Measurements from ENCODE around the gene DDX55. TPM values are rescaled to one million over a fixed set of nuclear protein-coding genes. Genes with fewer than 3 reads are reported as not detected.
"Not testable (repeated sequence)": the region's sequence is repeated elsewhere in the genome, so short reads cannot be mapped to it uniquely, and the experiment has no call there.

DDX55 gene
- polyA plus RNA-seq (58.8 and 75.7 TPM in 2 replicates), polyA minus RNA-seq (22.2 and 28.1 TPM in 2 replicates)

DNA sequence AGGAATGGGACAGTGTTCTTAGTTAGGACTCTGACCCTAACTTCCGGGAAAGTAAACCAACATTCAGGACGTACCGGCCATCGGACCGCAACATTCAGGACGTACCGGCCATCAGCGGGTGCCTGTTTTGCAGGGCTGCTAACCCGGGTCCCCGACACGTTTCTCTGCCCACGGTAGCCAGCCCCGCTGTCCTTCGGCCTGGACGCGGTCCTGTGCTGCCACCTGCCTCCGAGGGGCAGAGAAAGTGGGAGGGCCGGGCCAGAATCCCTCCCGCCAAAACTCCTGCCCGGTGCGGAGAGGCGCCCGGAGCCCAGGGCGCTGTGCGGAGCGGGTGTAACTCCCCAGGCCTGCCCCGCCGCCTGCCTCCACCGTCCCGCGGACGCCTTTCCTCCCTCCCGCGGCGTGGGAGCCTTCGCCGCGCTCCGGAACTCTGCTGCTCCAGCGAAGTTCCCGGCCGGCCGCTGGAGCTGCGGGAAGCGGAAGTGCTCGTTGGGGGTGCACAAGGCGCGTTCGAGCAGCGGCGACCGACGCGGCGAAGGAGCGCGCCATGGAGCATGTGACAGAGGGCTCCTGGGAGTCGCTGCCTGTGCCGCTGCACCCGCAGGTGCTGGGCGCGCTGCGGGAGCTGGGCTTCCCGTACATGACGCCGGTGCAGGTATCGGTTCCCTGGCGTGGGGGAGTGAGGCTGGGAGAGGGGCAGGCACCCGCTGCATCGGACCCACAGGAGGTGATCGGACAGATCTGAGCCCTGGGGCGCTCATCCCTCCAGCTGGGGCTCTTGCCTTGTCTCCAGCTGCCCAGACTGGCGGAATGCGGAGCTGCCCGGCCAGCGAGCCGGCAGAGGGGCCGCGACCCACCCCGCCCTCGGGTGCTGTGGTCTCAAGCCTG is at the start of gene DDX55:
Gene DDX55 (plus strand): TSS at position 498 of the 888 bp plus-strand sequence. CDS start 50 bp downstream, at position 548.
- peak within 1 kb of the TSS; percentile 83 for H3K4me3 ChIP-seq (ENCODE audit: low read length)
- peak within 1 kb of the TSS; percentile 72 for H3K4me2 ChIP-seq (ENCODE audit: low read length)
- TF ChIP-seq EP300 (conservative IDR thresholded peaks at IDR 0.05; ENCODE audit: poor library complexity, severe bottlenecking) (peak; percentile 83), EZH2 (IDR thresholded peaks at IDR 0.05; ENCODE audit: borderline replicate concordance, insufficient read depth, low read length, poor library complexity, severe bottlenecking) (no peak), RAD21 (conservative IDR thresholded peaks at IDR 0.05) (peak; percentile 79), CTCF (IDR thresholded peaks at IDR 0.05; ENCODE audit: poor library complexity, severe bottlenecking) (peak; percentile 87), POLR2AphosphoS5 (IDR thresholded peaks at IDR 0.05) (peak; percentile 95), SMC3 (conservative IDR thresholded peaks at IDR 0.05; ENCODE audit: poor library complexity) (peak; percentile 69), MXI1 (conservative IDR thresholded peaks at IDR 0.05; ENCODE audit: poor library complexity, severe bottlenecking) (peak; percentile 97), TAF1 (IDR thresholded peaks at IDR 0.05; ENCODE audit: low read depth) (peak; percentile 91)
- TF ChIP-seq, protein P1, sequence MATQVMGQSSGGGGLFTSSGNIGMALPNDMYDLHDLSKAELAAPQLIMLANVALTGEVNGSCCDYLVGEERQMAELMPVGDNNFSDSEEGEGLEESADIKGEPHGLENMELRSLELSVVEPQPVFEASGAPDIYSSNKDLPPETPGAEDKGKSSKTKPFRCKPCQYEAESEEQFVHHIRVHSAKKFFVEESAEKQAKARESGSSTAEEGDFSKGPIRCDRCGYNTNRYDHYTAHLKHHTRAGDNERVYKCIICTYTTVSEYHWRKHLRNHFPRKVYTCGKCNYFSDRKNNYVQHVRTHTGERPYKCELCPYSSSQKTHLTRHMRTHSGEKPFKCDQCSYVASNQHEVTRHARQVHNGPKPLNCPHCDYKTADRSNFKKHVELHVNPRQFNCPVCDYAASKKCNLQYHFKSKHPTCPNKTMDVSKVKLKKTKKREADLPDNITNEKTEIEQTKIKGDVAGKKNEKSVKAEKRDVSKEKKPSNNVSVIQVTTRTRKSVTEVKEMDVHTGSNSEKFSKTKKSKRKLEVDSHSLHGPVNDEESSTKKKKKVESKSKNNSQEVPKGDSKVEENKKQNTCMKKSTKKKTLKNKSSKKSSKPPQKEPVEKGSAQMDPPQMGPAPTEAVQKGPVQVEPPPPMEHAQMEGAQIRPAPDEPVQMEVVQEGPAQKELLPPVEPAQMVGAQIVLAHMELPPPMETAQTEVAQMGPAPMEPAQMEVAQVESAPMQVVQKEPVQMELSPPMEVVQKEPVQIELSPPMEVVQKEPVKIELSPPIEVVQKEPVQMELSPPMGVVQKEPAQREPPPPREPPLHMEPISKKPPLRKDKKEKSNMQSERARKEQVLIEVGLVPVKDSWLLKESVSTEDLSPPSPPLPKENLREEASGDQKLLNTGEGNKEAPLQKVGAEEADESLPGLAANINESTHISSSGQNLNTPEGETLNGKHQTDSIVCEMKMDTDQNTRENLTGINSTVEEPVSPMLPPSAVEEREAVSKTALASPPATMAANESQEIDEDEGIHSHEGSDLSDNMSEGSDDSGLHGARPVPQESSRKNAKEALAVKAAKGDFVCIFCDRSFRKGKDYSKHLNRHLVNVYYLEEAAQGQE (IDR thresholded peaks at IDR 0.05; ENCODE audit: borderline replicate concordance) = peak; percentile 63
- H4K20me1 ChIP-seq (ENCODE audit: insufficient read depth) = no peaks in the 10 kb centered on the region
- no peaks in the 10 kb centered on the region for H3K9me2 ChIP-seq (ENCODE audit: insufficient read depth, low read length)
- peak within 1 kb of the TSS; percentile 85 for H2AFZ ChIP-seq (ENCODE audit: low read depth, low read length)
- no peaks in the 10 kb centered on the region for H3F3A ChIP-seq (ENCODE audit: insufficient read depth, low read length, poor library complexity, severe bottlenecking)
- peak within 1 kb of the TSS; percentile 88 for H3K9ac ChIP-seq (ENCODE audit: low read length)
- peak within 1 kb of the TSS; percentile 76 for H3K27ac ChIP-seq (ENCODE audit: low read length)
- H3K27me3 ChIP-seq (ENCODE audit: insufficient read depth, low read depth, low read length) = no peaks in the 10 kb centered on the region
- peaks cover 33% of the 10 kb centered on the region for H3K79me2 ChIP-seq (replicated peaks; ENCODE audit: insufficient read depth, low read length)
- no peaks in the 10 kb centered on the region for H3K36me3 ChIP-seq (ENCODE audit: insufficient read depth, low read length)
- no peaks in the 10 kb centered on the region for H3K9me3 ChIP-seq (ENCODE audit: low read length)

DNA sequence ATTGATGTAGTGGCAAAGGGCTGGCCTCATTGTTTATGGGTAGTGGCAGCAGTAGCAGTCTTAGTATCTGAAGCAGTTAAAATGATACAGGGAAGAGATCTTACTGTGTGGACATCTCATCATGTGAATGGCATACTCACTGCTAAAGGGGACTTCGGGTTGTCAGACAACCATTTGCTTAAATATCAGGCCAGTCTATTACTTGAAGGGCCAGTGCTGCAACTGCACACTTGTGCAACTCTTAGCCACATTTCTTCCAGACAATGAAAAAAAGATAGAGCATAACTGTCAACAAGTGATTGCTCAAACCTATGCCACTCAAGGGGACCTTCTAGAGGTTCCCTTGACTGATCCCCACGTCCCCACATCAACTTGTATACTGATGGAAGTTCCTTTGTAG is 47.8 kb upstream of the DDX55 start:
- not testable (repeated sequence) for H3K36me3 ChIP-seq (ENCODE audit: insufficient read depth, low read length); H2AFZ ChIP-seq (ENCODE audit: low read depth, low read length); H3F3A ChIP-seq (ENCODE audit: insufficient read depth, low read length, poor library complexity, severe bottlenecking); H3K9ac ChIP-seq (ENCODE audit: low read length); H3K9me3 ChIP-seq (ENCODE audit: low read length); H3K4me2 ChIP-seq (ENCODE audit: low read length); H3K4me3 ChIP-seq (ENCODE audit: low read length); H3K27me3 ChIP-seq (ENCODE audit: insufficient read depth, low read depth, low read length); H3K9me2 ChIP-seq (ENCODE audit: insufficient read depth, low read length); H3K27ac ChIP-seq (ENCODE audit: low read length); H3K79me2 ChIP-seq (replicated peaks; ENCODE audit: insufficient read depth, low read length); H4K20me1 ChIP-seq (ENCODE audit: insufficient read depth)

GRCh38 chr12:123554843-123555242 is 47.1 kb upstream of the DDX55 start:
- H3K4me2 ChIP-seq (ENCODE audit: low read length); H3K4me3 ChIP-seq (ENCODE audit: low read length); H3K9me2 ChIP-seq (ENCODE audit: insufficient read depth, low read length); H3K9ac ChIP-seq (ENCODE audit: low read length); H2AFZ ChIP-seq (ENCODE audit: low read depth, low read length); H3F3A ChIP-seq (ENCODE audit: insufficient read depth, low read length, poor library complexity, severe bottlenecking); H3K9me3 ChIP-seq (ENCODE audit: low read length); H4K20me1 ChIP-seq (ENCODE audit: insufficient read depth); H3K79me2 ChIP-seq (replicated peaks; ENCODE audit: insufficient read depth, low read length); H3K27me3 ChIP-seq (ENCODE audit: insufficient read depth, low read depth, low read length); H3K27ac ChIP-seq (ENCODE audit: low read length); H3K36me3 ChIP-seq (ENCODE audit: insufficient read depth, low read length): not testable (repeated sequence)

- H3K36me3 ChIP-seq (ENCODE audit: insufficient read depth, low read length); H4K20me1 ChIP-seq (ENCODE audit: insufficient read depth); H3K9me3 ChIP-seq (ENCODE audit: low read length); H3K9ac ChIP-seq (ENCODE audit: low read length); H3K4me2 ChIP-seq (ENCODE audit: low read length); H3K27me3 ChIP-seq (ENCODE audit: insufficient read depth, low read depth, low read length); H3K9me2 ChIP-seq (ENCODE audit: insufficient read depth, low read length); H2AFZ ChIP-seq (ENCODE audit: low read depth, low read length); H3K27ac ChIP-seq (ENCODE audit: low read length); H3K79me2 ChIP-seq (replicated peaks; ENCODE audit: insufficient read depth, low read length); H3F3A ChIP-seq (ENCODE audit: insufficient read depth, low read length, poor library complexity, severe bottlenecking); H3K4me3 ChIP-seq (ENCODE audit: low read length): not testable (repeated sequence)
These were observed 43.4 kb upstream of the DDX55 start for GRCh38 chr12:123558487-123558886.
